Tibial artery (tissue), 4 donors: ENCODE measurements around the gene HS3ST3A1.

Source experiments
- DNase-seq, 2 donors: peaks; one replicate each; pipeline ENCODE4 v3.0.0-alpha.2; 2019
- H3K27ac ChIP-seq, 2 donors: fragments of 200-600 bp; sonication (generic) in 1 of 2; 1 replicate in 1 of 2; 2 replicates in 1 of 2; pipeline ENCODE4 v1.5.1; 2018 to 2019; ENCODE audit warnings: mild to moderate bottlenecking in 1 of 2
- H3K27me3 ChIP-seq, 2 donors: fragments of 200-600 bp; sonication (generic) in 1 of 2; one replicate each; pipeline versions ENCODE4 v1.5.1 to v1.6.0; 2016 to 2019
- H3K36me3 ChIP-seq, 3 donors: fragments of 200-600 bp; sonication (generic) in 2 of 3; one replicate each; pipeline ENCODE4 v1.5.1; 2016 to 2019; ENCODE audit warnings: mild to moderate bottlenecking in 2 of 3
- H3K4me1 ChIP-seq, 4 donors: fragments of 200-600 bp; sonication (generic) in 2 of 4; 1 replicate in 3 of 4; 2 replicates in 1 of 4; pipeline ENCODE4 v1.5.1; 2016 to 2019
- H3K4me3 ChIP-seq, 2 donors: fragments of 200-600 bp; sonication (generic) in 1 of 2; 1 replicate in 1 of 2; 2 replicates in 1 of 2; pipeline ENCODE4 v1.5.1; 2018 to 2019; ENCODE audit warnings: mild to moderate bottlenecking in 2 of 2
- H3K9me3 ChIP-seq, 3 donors: fragments of 200-600 bp; sonication (generic) in 1 of 3; one replicate each; pipeline ENCODE4 v1.5.1; 2016 to 2019
- intact Hi-C: fragments of 100-400 bp; cut with DNase I; formaldehyde crosslinking; loops from one replicate; pipeline ENCODE4 v1.15.0; 2023; ENCODE audit warnings: low total_unique reads
- TF ChIP-seq, protein P1 (sequence below), 2 experiments: fragments of 200-600 bp in 1 of 2; fragments of 450-650 bp in 1 of 2; IDR thresholded peaks; one replicate each; pipeline ENCODE4 v1.5.1; 2017 to 2019; ENCODE audit warnings: antibody characterized with exemption in 2 of 2, mild to moderate bottlenecking in 1 of 2, moderate library complexity in 1 of 2

The HS3ST3A1 gene

DNA sequence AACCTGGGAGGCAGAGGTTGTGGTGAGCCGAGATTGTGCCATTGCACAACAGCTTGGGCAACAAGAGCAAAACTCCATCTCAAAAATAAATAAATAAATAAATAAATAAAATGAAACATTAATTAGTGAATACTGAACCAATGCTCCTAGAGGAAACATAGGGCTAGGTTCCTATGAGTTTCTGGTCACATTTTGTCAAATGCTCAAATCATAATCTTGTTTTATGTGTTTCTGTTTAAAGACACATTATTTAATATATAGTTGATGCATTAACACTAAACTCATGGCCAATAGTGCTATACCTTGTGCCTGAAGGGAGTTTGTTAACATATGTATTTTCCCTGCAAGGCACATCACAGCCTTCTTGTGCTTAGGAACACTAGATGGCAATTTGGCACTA, 66.8 kb downstream of the HS3ST3A1 start:
- Histone ChIP-seq H3K9me3 (peaks cover 0 to 5% (median 0%) of the 10 kb centered on the region in 3 donors), H3K27ac (no peak overlapping the region), H3K27me3 (no peaks in the 10 kb centered on the region), H3K4me3 (no peak overlapping the region), H3K36me3 (no peaks in the 10 kb centered on the region), H3K4me1 (no peaks in the 10 kb centered on the region)
- no peak for DNase-seq
- TF ChIP-seq, protein P1, sequence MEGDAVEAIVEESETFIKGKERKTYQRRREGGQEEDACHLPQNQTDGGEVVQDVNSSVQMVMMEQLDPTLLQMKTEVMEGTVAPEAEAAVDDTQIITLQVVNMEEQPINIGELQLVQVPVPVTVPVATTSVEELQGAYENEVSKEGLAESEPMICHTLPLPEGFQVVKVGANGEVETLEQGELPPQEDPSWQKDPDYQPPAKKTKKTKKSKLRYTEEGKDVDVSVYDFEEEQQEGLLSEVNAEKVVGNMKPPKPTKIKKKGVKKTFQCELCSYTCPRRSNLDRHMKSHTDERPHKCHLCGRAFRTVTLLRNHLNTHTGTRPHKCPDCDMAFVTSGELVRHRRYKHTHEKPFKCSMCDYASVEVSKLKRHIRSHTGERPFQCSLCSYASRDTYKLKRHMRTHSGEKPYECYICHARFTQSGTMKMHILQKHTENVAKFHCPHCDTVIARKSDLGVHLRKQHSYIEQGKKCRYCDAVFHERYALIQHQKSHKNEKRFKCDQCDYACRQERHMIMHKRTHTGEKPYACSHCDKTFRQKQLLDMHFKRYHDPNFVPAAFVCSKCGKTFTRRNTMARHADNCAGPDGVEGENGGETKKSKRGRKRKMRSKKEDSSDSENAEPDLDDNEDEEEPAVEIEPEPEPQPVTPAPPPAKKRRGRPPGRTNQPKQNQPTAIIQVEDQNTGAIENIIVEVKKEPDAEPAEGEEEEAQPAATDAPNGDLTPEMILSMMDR (IDR thresholded peaks at IDR 0.05) = no peak
- intact Hi-C loops = no loop called here

DNA sequence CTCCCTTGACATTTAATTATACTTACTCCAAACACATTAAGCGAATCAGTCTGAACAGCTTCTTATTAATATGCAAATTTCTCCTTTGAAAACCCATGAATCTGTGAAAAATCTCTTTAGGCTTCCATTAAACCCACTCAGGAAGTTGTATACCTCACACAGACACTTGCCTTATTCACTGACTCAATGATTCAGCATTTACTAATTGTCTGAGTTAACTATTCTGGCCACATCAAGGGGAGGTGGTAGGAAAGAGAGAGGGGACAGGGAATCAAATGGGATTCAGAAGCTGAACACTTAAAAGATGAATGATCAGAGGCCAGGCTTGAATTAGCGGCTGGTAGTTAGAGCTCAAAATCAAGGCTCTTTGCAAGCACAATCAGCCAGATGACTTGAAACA, 70.0 kb downstream of the HS3ST3A1 start:
- Histone ChIP-seq H3K9me3 (peaks cover 0 to 5% (median 0%) of the 10 kb centered on the region in 3 donors), H3K4me3 (no peak overlapping the region), H3K27me3 (no peaks in the 10 kb centered on the region), H3K36me3 (no peaks in the 10 kb centered on the region), H3K27ac (no peak overlapping the region), H3K4me1 (no peaks in the 10 kb centered on the region)
- intact Hi-C loops = no loop called here
- TF ChIP-seq, protein P1 (IDR thresholded peaks at IDR 0.05) = no peak
- DNase-seq = no peak

DNA sequence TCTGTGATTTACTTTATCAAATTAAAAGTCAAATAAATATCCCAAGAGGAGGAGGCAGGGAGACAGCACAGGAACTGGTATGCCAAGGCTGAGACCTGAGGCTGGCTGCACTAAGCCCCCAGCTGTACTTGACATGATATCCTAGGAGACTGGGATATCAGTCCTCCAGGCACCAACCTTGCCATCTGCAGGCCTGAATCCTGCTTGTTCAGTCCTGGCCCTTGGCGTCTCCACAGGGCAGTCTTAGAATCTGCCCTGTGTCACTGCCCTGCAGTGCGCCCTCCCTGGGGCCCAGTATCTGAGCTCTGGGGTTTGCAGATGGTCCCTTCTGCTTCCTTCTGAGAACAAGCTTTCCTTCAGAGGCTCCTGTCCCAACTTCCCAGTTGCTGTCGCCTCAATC, 75.9 kb downstream of the HS3ST3A1 start:
- Histone ChIP-seq H3K4me1 (no peaks in the 10 kb centered on the region), H3K27ac (no peak overlapping the region), H3K36me3 (no peaks in the 10 kb centered on the region), H3K9me3 (no peaks in the 10 kb centered on the region), H3K4me3 (no peak overlapping the region), H3K27me3 (no peaks in the 10 kb centered on the region)
- no peak for DNase-seq
- intact Hi-C loops = no loop called here
- TF ChIP-seq, protein P1 (IDR thresholded peaks at IDR 0.05) = no peak

DNA sequence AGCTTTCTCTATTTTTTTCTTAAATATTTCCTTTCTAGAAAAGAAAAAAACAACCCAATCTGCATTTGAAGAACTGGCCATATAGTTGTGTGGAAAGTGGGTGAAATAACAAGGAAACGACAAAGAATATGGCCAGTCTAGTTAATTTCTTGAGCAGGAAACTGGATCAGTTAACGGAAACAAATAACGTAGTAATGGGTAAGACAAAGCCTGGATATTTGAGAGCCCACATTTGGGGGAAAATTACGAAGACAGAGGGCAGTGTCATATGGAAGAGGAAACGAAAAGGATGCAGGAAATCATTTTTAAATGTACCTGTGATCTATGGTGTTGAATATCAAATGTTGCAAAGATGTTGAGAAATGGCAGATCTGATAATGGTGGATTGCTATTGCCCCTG, 78.6 kb downstream of the HS3ST3A1 start:
- Histone ChIP-seq H3K4me1 (no peaks in the 10 kb centered on the region), H3K9me3 (no peaks in the 10 kb centered on the region), H3K4me3 (no peak overlapping the region), H3K27me3 (no peaks in the 10 kb centered on the region), H3K27ac (no peak overlapping the region), H3K36me3 (no peaks in the 10 kb centered on the region)
- DNase-seq = no peak
- intact Hi-C loops = no loop called here
- TF ChIP-seq, protein P1 (IDR thresholded peaks at IDR 0.05) = no peak

DNA sequence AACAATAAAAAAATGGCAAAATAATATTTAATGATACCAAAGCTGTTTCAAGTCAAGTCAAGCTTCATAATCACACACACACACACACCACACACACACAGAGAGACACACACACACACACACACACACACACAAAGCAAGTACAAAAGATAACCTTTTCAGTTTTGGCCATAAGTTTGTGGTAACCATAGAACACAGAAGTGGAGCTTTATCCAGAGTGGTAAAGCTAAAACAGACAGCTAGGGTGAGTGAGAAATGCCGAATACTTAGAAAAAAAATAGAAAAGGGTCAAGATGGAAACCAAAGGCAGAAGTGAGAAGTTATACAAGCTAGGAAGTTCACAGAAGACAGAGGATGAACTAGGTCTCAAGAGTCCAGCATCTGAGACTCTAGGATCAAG, 79.0 kb downstream of the HS3ST3A1 start:
- H3K27ac ChIP-seq = no peak overlapping the region

More for the DNA sequence above, 79.0 kb downstream of the HS3ST3A1 start:
- Histone ChIP-seq H3K9me3 (no peaks in the 10 kb centered on the region), H3K36me3 (no peaks in the 10 kb centered on the region), H3K27me3 (no peaks in the 10 kb centered on the region), H3K4me3 (no peak overlapping the region), H3K4me1 (no peaks in the 10 kb centered on the region)
- TF ChIP-seq, protein P1 (IDR thresholded peaks at IDR 0.05) = no peak
- no peak for DNase-seq
- intact Hi-C loops = no loop called here
